GM19099 (cell line): ENCODE data around the gene GNRH2.

Experiments
- POLR2A ChIP-seq: IDR thresholded peaks from 3 replicates; pipeline ENCODE4 v1.6.1; 2011; ENCODE audit warnings: low read depth; ENCODE audit not compliant: insufficient read length; ENCODE audit errors: extremely low read depth

The GNRH2 gene

DNA sequence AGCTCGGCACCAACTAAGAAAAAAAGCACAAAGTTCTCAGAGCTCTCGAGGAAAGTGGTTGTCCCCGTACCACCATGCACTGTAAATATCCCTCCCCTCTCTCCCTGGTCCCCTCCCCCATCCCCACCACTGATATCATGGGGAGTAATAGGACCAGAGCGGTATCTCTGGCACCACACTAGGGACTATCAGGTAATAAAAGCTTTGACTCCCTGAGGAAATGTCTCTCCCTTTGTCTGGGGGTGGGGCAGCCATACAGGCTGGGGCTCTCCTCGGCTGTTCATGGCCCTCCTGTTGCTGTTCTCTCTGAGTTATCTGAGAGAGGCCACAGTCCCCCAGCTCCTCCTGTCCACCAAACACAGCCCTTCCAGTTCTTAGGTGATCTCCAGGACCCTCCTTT, 5.0 kb upstream of the GNRH2 start:
- TF ChIP-seq POLR2A = no peak

DNA sequence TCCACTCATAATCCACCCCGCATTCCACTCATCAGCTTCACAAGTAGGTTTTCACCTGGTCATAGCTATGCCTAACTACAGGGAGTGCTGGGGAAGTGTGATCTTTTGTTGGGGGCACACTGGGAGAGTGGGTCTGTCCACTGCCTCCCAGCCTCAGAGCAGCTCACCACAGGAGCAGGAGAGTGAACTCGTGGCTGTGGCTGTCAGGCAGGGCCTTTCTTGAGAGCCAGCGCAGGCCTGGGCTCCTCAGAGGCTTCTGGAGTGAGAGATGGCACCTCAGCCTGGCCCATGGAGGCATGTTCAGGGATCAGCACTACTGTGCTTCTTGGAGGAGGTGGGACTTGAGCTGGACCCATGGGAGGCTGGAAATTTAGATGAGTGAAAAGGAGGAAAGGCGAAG, 4.0 kb upstream of the GNRH2 start:
- TF ChIP-seq POLR2A = no peak

GRCh38 chr20:3040086-3040485, 3.3 kb upstream of the GNRH2 start:
- TF ChIP-seq POLR2A = no peak

DNA sequence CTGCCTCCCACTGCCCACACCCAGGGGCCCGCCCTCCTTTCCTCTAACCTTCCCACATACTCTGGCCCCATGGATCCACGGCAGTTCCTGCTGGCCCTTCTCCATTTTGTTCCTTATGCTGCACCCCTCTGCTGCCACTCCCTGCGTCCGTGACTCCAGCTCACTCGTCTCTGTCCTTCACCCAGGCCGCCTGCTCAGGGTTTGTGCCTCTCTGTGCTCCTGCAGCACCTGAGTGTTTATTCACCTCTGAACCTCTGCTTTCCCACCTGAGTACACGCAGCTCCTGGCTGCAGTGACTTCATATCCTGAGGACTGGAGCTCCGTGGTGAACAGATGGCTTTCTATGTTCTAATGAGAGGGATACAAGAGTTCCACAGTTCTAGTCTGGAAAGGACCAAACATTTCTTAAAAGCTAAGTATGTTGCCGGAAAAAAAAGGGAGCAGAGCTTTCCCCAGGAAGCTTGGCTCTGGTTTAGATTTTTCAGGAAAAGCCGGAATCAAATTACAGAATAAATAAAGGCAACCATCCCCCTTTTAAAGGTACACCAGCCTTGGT, 1.5 kb upstream of the GNRH2 start:
- no peak for TF ChIP-seq POLR2A

- TF ChIP-seq POLR2A = no peak
These were observed 797 bp upstream of the GNRH2 start for GRCh38 chr20:3042625-3043024.

GRCh38 chr20:3044336-3044965, 1.0 kb downstream of the GNRH2 start:
- no peak for TF ChIP-seq POLR2A

DNA sequence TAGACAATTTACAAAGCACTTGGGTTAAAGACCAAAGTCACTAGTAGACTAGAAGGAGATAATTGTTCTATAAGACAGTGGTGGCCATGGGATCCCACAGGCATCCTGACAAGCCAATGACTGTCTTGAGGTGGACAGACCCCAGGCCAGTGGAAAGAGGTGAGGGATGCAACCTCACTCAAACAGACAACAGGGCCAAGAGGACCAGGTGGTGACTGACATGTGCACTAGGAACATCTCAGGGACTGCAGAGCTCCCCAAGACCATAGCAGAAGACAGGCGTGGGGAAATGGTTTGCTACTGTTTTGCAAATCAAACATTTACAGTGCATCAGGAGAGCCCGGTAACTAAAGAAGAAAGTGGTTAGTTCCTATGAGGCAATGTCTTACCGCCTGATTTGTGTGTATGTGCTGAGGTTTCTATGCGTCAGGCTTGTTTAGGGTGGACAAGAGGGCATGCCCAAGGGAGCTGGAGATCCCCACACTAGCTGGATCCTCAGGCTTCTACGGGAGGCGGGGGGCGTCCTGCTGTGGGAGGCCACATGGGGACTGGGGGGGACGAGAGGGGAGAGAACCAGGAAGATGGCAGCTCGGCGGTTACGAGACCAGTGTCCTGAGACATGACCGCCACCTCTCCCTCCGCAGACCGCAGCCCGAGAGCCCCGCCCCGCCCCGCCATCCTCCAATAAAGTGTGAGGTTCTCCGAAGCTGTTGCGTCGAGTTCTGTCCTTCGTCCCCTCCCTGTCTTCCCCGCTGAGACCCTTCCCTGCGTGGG, 1.8 kb downstream of the GNRH2 start:
- no peak for TF ChIP-seq POLR2A

DNA sequence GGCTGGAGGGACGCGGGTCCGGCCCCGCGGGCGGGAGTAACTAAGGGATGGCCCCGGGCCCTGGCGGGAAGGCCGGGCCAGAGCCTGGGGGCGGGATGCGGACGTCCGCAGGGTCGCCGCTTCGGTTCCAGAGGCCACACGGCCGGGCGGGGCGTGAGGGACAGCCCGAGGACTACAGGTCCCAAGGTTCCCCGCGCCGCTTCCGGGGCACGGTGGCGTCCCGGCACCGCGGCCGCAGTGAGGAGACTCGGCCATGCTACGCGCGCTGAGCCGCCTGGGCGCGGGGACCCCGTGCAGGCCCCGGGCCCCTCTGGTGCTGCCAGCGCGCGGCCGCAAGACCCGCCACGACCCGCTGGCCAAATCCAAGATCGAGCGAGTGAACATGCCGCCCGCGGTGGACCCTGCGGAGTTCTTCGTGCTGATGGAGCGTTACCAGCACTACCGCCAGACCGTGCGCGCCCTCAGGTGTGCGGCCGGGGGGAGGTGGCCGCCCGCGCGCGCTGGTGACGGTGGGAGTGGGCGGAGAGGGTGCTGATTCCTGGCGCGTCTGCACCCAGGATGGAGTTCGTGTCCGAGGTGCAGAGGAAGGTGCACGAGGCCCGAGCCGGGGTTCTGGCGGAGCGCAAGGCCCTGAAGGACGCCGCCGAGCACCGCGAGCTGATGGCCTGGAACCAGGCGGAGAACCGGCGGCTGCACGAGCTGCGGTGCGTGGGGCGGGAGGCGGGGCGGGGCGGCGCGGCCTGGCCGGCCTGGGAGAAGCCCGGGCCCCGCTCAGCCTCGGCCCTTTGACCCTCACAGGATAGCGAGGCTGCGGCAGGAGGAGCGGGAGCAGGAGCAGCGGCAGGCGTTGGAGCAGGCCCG, 2.6 kb downstream of the GNRH2 start, which contains the start of gene MRPS26:
TSS of gene MRPS26 (plus strand) at position 237 of the 861 bp plus-strand sequence. CDS start at position 254, 17 bp downstream.
- TF ChIP-seq POLR2A = peak; percentile 77

GRCh38 chr20:3046677-3047462, 3.4 kb downstream of the GNRH2 start:
- no peak for TF ChIP-seq POLR2A

DNA sequence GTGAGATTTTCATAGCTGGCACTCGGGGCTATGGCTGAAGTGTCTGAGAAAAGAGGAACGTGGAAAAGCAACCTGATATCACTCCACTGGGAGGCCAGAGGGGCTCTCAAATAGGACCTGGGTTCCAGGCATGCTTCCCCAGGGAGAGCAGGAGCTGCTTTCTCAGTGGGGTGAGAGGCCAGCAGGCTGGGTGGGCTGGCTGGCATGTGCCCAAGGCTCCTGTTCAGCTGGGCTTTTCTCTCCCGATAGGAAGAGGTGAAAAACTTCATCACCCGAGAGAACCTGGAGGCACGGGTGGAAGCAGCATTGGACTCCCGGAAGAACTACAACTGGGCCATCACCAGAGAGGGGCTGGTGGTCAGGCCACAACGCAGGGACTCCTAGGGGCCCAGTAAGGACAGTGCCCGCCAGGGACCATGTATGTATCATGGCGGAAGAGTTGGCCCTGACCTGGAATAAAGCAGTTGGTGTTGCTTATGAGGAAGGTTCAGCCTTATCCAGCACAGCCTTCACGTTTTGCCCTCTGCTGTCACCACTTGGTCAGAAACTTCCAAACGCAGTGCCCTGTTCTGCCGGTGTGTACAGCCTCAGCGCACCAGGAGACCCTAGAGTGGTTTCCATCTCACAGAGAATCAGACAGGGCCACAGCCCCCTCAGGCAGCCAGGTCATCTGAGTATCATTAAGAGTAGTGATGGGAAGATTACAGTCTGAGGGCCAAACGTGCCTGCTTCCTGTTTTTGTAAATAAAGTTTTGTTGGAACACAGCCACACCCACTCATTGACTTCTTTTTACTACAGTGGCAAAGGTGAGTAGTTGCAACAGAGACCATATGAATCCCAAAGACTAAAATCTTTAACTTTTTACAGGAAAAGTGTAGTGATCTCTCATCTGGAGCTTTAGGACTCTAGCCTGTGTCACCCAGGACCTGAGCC, 4.3 kb downstream of the GNRH2 start:
- no peak for TF ChIP-seq POLR2A

GRCh38 chr20:3051385-3052019, 8.1 kb downstream of the GNRH2 start:
- TF ChIP-seq POLR2A = no peak

GRCh38 chr20:3059489-3059888, 16.1 kb downstream of the GNRH2 start:
- TF ChIP-seq POLR2A = no peak

- TF ChIP-seq POLR2A = no peak
These were observed 24.0 kb downstream of the GNRH2 start for GRCh38 chr20:3067139-3068014.
